HEK293 (cell line): ENCODE data around the gene OTUD3.

Source experiments
- CTCF ChIA-PET: fragments of 350-600 bp; formaldehyde crosslinking; extraction: SDS; loops from one replicate; lab custom pipeline; 2021; ENCODE audit warnings: antibody characterized with exemption; lab: Yijun Ruan, JAX
- POLR2A ChIA-PET: fragments of 300-600 bp; formaldehyde crosslinking; extraction: SDS; loops from one replicate; lab custom pipeline; 2020; ENCODE audit warnings: antibody characterized with exemption, inconsistent platforms; lab: Yijun Ruan, JAX
- H3K27ac ChIP-seq: fragments of 200-500 bp; sonication (Bioruptor generic); 2 replicates; pipeline ENCODE4 v1.5.1; 2014; ENCODE audit warnings: low read depth, low read length, control low read depth, inconsistent platforms; ENCODE audit errors: extremely low read depth
- H3K36me3 ChIP-seq, 2 experiments: fragments of 200-500 bp in 1 of 2; sonication (Bioruptor generic) in 1 of 2; 1 replicate in 1 of 2; 2 replicates in 1 of 2; pipeline ENCODE4 v1.5.1; 2014 to 2017; ENCODE audit warnings: inconsistent platforms in 2 of 2, low read length in 2 of 2; ENCODE audit not compliant: control insufficient read depth in 2 of 2, insufficient read depth in 1 of 2
- H3K4me1 ChIP-seq: fragments of 200-500 bp; sonication (Bioruptor generic); 2 replicates; pipeline ENCODE4 v1.5.1; 2014; ENCODE audit warnings: mild to moderate bottlenecking, low read length, inconsistent platforms; ENCODE audit not compliant: control insufficient read depth, insufficient read depth
- H3K4me3 ChIP-seq: 2 replicates; pipeline ENCODE4 v1.5.1; 2011; ENCODE audit warnings: low read depth, mild to moderate bottlenecking, control low read depth, low read length, moderate library complexity
- H3K9me3 ChIP-seq: fragments of 200-500 bp; sonication (Bioruptor generic); 2 replicates; pipeline ENCODE4 v1.5.1; 2014; ENCODE audit warnings: low read depth, low read length, inconsistent platforms; ENCODE audit not compliant: control insufficient read depth, insufficient read depth
- BCL6B ChIP-seq: fragments of 450-650 bp; formaldehyde crosslinking; IDR thresholded peaks from 2 replicates; pipeline ENCODE4 v1.5.1; 2017; ENCODE audit warnings: missing biosample characterization, missing genetic modification characterization
- HIC1 ChIP-seq: fragments of 450-650 bp; formaldehyde crosslinking; IDR thresholded peaks from 2 replicates; pipeline ENCODE4 v1.5.1; 2016; ENCODE audit warnings: missing biosample characterization, missing genetic modification characterization
- PRDM6 ChIP-seq: fragments of 450-650 bp; formaldehyde crosslinking; IDR thresholded peaks from 2 replicates; pipeline ENCODE4 v1.5.1; 2017; ENCODE audit warnings: missing biosample characterization, missing genetic modification characterization
- SCRT2 ChIP-seq: fragments of 450-650 bp; formaldehyde crosslinking; IDR thresholded peaks from 2 replicates; pipeline ENCODE4 v1.5.1; 2016; ENCODE audit warnings: missing biosample characterization, missing genetic modification characterization
- ZNF10 ChIP-seq: fragments of 450-650 bp; formaldehyde crosslinking; IDR thresholded peaks from 2 replicates; pipeline ENCODE4 v1.5.1; 2017; ENCODE audit warnings: missing biosample characterization, missing genetic modification characterization
- ZNF112 ChIP-seq: fragments of 450-650 bp; formaldehyde crosslinking; IDR thresholded peaks from 2 replicates; pipeline ENCODE4 v1.5.0; 2017; ENCODE audit warnings: missing biosample characterization, missing genetic modification characterization
- ZNF121 ChIP-seq: fragments of 450-650 bp; formaldehyde crosslinking; IDR thresholded peaks from 2 replicates; pipeline ENCODE4 v1.5.1; 2016; ENCODE audit warnings: missing biosample characterization, missing genetic modification characterization
- ZNF169 ChIP-seq: fragments of 450-650 bp; formaldehyde crosslinking; IDR thresholded peaks from 2 replicates; pipeline ENCODE4 v1.5.1; 2016; ENCODE audit warnings: missing biosample characterization, missing genetic modification characterization
- ZNF19 ChIP-seq: fragments of 450-650 bp; formaldehyde crosslinking; IDR thresholded peaks from 2 replicates; pipeline ENCODE4; 2016; ENCODE audit warnings: missing biosample characterization, missing genetic modification characterization, low read depth
- ZNF223 ChIP-seq: fragments of 450-650 bp; formaldehyde crosslinking; IDR thresholded peaks from 2 replicates; pipeline ENCODE4 v1.5.1; 2016; ENCODE audit warnings: missing biosample characterization, missing genetic modification characterization
- ZNF292 ChIP-seq: fragments of 450-650 bp; formaldehyde crosslinking; IDR thresholded peaks from 2 replicates; pipeline ENCODE4 v1.5.1; 2016; ENCODE audit warnings: low read depth, missing biosample characterization, missing genetic modification characterization, borderline replicate concordance
- ZNF391 ChIP-seq: fragments of 450-650 bp; formaldehyde crosslinking; IDR thresholded peaks from 2 replicates; pipeline ENCODE4 v1.5.1; 2016; ENCODE audit warnings: low read depth, missing biosample characterization, missing genetic modification characterization, borderline replicate concordance
- ZNF433 ChIP-seq: fragments of 450-650 bp; formaldehyde crosslinking; IDR thresholded peaks from 2 replicates; pipeline ENCODE4 v1.5.1; 2016; ENCODE audit warnings: missing biosample characterization, missing genetic modification characterization, low read depth
- ZNF473 ChIP-seq: fragments of 450-650 bp; formaldehyde crosslinking; IDR thresholded peaks from 2 replicates; pipeline ENCODE4 v1.5.1; 2017; ENCODE audit warnings: missing biosample characterization, missing genetic modification characterization
- ZNF580 ChIP-seq: fragments of 450-650 bp; formaldehyde crosslinking; IDR thresholded peaks from 2 replicates; pipeline ENCODE4 v1.5.1; 2016; ENCODE audit warnings: missing biosample characterization, missing genetic modification characterization
- ZNF610 ChIP-seq: fragments of 450-650 bp; formaldehyde crosslinking; IDR thresholded peaks from 2 replicates; pipeline ENCODE4 v1.5.1; 2016; ENCODE audit warnings: missing biosample characterization, missing genetic modification characterization, borderline replicate concordance
- ZNF777 ChIP-seq: fragments of 450-650 bp; formaldehyde crosslinking; IDR thresholded peaks from 2 replicates; pipeline ENCODE4 v1.5.1; 2017; ENCODE audit warnings: missing biosample characterization, missing genetic modification characterization, borderline replicate concordance
- ZNF843 ChIP-seq: fragments of 450-650 bp; formaldehyde crosslinking; IDR thresholded peaks from 2 replicates; pipeline ENCODE4 v1.5.1; 2016; ENCODE audit warnings: missing biosample characterization, missing genetic modification characterization
- ZSCAN5A ChIP-seq: fragments of 450-650 bp; formaldehyde crosslinking; IDR thresholded peaks from 2 replicates; pipeline ENCODE4 v1.5.1; 2016; ENCODE audit warnings: missing biosample characterization, missing genetic modification characterization

The OTUD3 gene

GRCh38 chr1:19923137-19923952 lies 41.1 kb downstream of the OTUD3 start, which contains the start of gene PLA2G2E:
Gene PLA2G2E, minus strand, starts transcription at chr1:19923617. Its CDS starts 58 bp downstream, at chr1:19923559.
- ChIA-PET CTCF (interaction anchor here (0.7 kb wide), 1 partner anchor 439 kb away, joined by 4 read pairs; no protein-coding TSS in a partner anchor), POLR2A (no interaction called here)
- H3K27ac ChIP-seq = no peak within 1 kb of the TSS
- no peaks in the 10 kb centered on the region for H3K4me1 ChIP-seq
- TF ChIP-seq ZNF843 (no peak), ZNF777 (no peak), ZNF121 (tag by site-specific recombination) (no peak), ZNF169 (tag by site-specific recombination) (no peak), ZNF223 (tag by site-specific recombination) (no peak)
- no peaks in the 10 kb centered on the region for H3K36me3 ChIP-seq
- no peaks in the 10 kb centered on the region for H3K9me3 ChIP-seq
- no peak within 1 kb of the TSS for H3K4me3 ChIP-seq

GRCh38 chr1:19923953-19924346 lies 41.8 kb downstream of the OTUD3 start:
- Histone ChIP-seq H3K36me3 (no peaks in the 10 kb centered on the region), H3K27ac (no peak overlapping the region), H3K9me3 (no peaks in the 10 kb centered on the region), H3K4me1 (no peaks in the 10 kb centered on the region), H3K4me3 (no peak overlapping the region)
- ChIA-PET CTCF (no interaction called here), POLR2A (no interaction called here)
- TF ChIP-seq ZNF843 (no peak), SCRT2 (tag by site-specific recombination) (no peak), ZSCAN5A (tag by site-specific recombination) (no peak), ZNF473 (no peak), ZNF610 (no peak), HIC1 (tag by site-specific recombination) (no peak), ZNF292 (tag by site-specific recombination) (no peak), ZNF112 (tag by site-specific recombination) (no peak), ZNF433 (tag by site-specific recombination) (no peak), ZNF391 (tag by site-specific recombination) (no peak), PRDM6 (no peak), BCL6B (tag by site-specific recombination) (no peak), ZNF19 (tag by site-specific recombination) (no peak), ZNF580 (tag by site-specific recombination) (no peak), ZNF10 (tag by site-specific recombination) (no peak)
